HepG2 (cell line): ENCODE data around the gene ZIK1. TPM values are rescaled to one million over a fixed set of nuclear protein-coding genes. Genes with fewer than 3 reads are reported as not detected.

Experiments
- DMAP1 ChIP-seq: IDR thresholded peaks from 2 replicates; pipeline ENCODE4 v1.6.1; 2016
- FLYWCH1 ChIP-seq: sonication (generic); formaldehyde crosslinking; IDR thresholded peaks from 2 replicates; pipeline ENCODE4 v1.8.1; 2023; ENCODE audit warnings: mild to moderate bottlenecking, missing genetic modification reagents
- FOSL2 ChIP-seq: sonication (generic); formaldehyde crosslinking; IDR thresholded peaks from 2 replicates; pipeline ENCODE4 v1.4.0; 2020; ENCODE audit warnings: missing genetic modification reagents
- GABPB1 ChIP-seq: IDR thresholded peaks from 2 replicates; pipeline ENCODE4 v1.6.1; 2016; ENCODE audit warnings: mild to moderate bottlenecking, missing genetic modification reagents, moderate library complexity, missing compliant biosample characterization
- HNRNPLL ChIP-seq: fragments of 200-400 bp; formaldehyde crosslinking; IDR thresholded peaks from 2 replicates; pipeline ENCODE4 v1.6.1; 2017; ENCODE audit warnings: mild to moderate bottlenecking, low read depth, low read length; ENCODE audit not compliant: poor library complexity, severe bottlenecking
- MEF2D ChIP-seq: sonication (generic); formaldehyde crosslinking; IDR thresholded peaks from 2 replicates; pipeline ENCODE4 v1.5.1; 2020; ENCODE audit warnings: mild to moderate bottlenecking, missing genetic modification reagents
- NFATC3 ChIP-seq: sonication (generic); formaldehyde crosslinking; IDR thresholded peaks from 2 replicates; pipeline ENCODE4 v1.5.1; 2020; ENCODE audit warnings: mild to moderate bottlenecking, missing genetic modification reagents
- TOE1 ChIP-seq: sonication (generic); formaldehyde crosslinking; IDR thresholded peaks from 2 replicates; pipeline ENCODE4 v1.4.0; 2020; ENCODE audit warnings: mild to moderate bottlenecking, missing genetic modification reagents
- TOPORS ChIP-seq: sonication (generic); formaldehyde crosslinking; IDR thresholded peaks from 2 replicates; pipeline ENCODE4 v1.8.0; 2023; ENCODE audit warnings: mild to moderate bottlenecking, missing genetic modification reagents
- ZNF33B ChIP-seq: sonication (generic); formaldehyde crosslinking; IDR thresholded peaks from 2 replicates; pipeline ENCODE4 v1.5.1; 2020; ENCODE audit warnings: mild to moderate bottlenecking, missing genetic modification reagents
- ZNF772 ChIP-seq: sonication (generic); formaldehyde crosslinking; IDR thresholded peaks from 2 replicates; pipeline ENCODE4 v1.5.0; 2020; ENCODE audit warnings: mild to moderate bottlenecking, missing genetic modification reagents
- polyA plus RNA-seq, 8 experiments: library from polyadenylated mRNA; depleted of rRNA in 3 of 8; stranded (reverse) in 7 of 8; unstranded in 1 of 8; fragments of >200 nt; fragmentation: Illumina TruSeq in 4 of 8; extraction: Trizol in 4 of 8; gene quantifications; 2 replicates each; pipeline versions ENCODE4 v1.2.1 to v1.2.3, GENCODE V29; 2011 to 2016; ENCODE audit warnings: low read depth in 4 of 8, missing spikeins in 1 of 8, mixed read lengths in 1 of 8; ENCODE audit not compliant: insufficient read depth in 1 of 8
- total RNA-seq, 5 experiments: library from RNA; depleted of rRNA; stranded (reverse); fragments of >200 nt; fragmentation: Illumina TruSeq; extraction: Trizol; gene quantifications; 2 replicates each; pipeline ENCODE4 v1.2.3, GENCODE V29; 2016; ENCODE audit warnings: low read depth in 1 of 5
- TF ChIP-seq, protein P1 (sequence below): sonication (generic); formaldehyde crosslinking; IDR thresholded peaks from 2 replicates; pipeline ENCODE4 v1.4.0; 2020; ENCODE audit warnings: missing genetic modification reagents, mild to moderate bottlenecking, borderline replicate concordance
- TF ChIP-seq, protein P2 (sequence below): IDR thresholded peaks from 2 replicates; pipeline ENCODE4 v1.6.1; 2016; ENCODE audit warnings: missing compliant biosample characterization, missing genetic modification reagents, borderline replicate concordance
- TF ChIP-seq, protein P3 (sequence below): sonication (generic); formaldehyde crosslinking; IDR thresholded peaks from 2 replicates; pipeline ENCODE4 v1.4.0; 2020; ENCODE audit warnings: missing genetic modification reagents, borderline replicate concordance
- TF ChIP-seq, protein P4 (sequence below): IDR thresholded peaks from 2 replicates; pipeline ENCODE4 v1.6.1; 2016; ENCODE audit warnings: low read depth, control low read depth
- TF ChIP-seq, protein P5 (sequence below): fragments of 450-650 bp; IDR thresholded peaks from 2 replicates; pipeline ENCODE4 v1.6.1; 2016

Gene ZIK1
- total and polyA plus RNA-seq, 2 of the 13 experiments (the other 11 are each of a cell fraction or from before 2014, with no cell fraction given), result 2.1 to 7.2 TPM

- TF ChIP-seq, protein P1, sequence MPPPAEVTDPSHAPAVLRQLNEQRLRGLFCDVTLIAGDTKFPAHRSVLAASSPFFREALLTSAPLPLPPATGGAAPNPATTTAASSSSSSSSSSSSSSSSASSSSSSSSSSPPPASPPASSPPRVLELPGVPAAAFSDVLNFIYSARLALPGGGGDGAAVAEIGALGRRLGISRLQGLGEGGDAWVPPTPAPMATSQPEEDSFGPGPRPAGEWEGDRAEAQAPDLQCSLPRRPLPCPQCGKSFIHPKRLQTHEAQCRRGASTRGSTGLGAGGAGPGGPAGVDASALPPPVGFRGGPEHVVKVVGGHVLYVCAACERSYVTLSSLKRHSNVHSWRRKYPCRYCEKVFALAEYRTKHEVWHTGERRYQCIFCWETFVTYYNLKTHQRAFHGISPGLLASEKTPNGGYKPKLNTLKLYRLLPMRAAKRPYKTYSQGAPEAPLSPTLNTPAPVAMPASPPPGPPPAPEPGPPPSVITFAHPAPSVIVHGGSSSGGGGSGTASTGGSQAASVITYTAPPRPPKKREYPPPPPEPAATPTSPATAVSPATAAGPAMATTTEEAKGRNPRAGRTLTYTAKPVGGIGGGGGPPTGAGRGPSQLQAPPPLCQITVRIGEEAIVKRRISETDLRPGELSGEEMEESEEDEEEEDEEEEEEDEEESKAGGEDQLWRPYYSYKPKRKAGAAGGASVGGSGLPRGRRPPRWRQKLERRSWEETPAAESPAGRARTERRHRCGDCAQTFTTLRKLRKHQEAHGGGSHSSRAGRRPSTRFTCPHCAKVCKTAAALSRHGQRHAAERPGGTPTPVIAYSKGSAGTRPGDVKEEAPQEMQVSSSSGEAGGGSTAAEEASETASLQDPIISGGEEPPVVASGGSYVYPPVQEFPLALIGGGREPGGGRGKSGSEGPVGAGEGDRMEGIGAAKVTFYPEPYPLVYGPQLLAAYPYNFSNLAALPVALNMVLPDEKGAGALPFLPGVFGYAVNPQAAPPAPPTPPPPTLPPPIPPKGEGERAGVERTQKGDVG (CRISPR knock-in tag), result 0 out of 2 replicates have a peak, but pooled peaks have one; percentile 38
- TF ChIP-seq TOPORS (peak; percentile 61; the same call in 1 of the 2 replicates), DMAP1 (CRISPR knock-in tag) (peak; percentile 58; the same call in 1 of the 2 replicates), ZNF33B (CRISPR knock-in tag) (peak; percentile 83; the same call in 1 of the 2 replicates), TOE1 (CRISPR knock-in tag) (no peak), NFATC3 (CRISPR knock-in tag) (0 out of 2 replicates have a peak, but pooled peaks have one; percentile 69), MEF2D (CRISPR knock-in tag) (peak; percentile 75; the same call in 1 of the 2 replicates), FLYWCH1 (CRISPR knock-in tag) (no peak), HNRNPLL (peak; percentile 37), ZNF772 (CRISPR knock-in tag) (peak; percentile 80; the same call in 1 of the 2 replicates), GABPB1 (CRISPR knock-in tag) (peak; percentile 99), FOSL2 (CRISPR knock-in tag) (no peak)
- TF ChIP-seq, protein P2, sequence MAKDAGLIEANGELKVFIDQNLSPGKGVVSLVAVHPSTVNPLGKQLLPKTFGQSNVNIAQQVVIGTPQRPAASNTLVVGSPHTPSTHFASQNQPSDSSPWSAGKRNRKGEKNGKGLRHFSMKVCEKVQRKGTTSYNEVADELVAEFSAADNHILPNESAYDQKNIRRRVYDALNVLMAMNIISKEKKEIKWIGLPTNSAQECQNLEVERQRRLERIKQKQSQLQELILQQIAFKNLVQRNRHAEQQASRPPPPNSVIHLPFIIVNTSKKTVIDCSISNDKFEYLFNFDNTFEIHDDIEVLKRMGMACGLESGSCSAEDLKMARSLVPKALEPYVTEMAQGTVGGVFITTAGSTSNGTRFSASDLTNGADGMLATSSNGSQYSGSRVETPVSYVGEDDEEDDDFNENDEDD (CRISPR knock-in tag), result peak; percentile 97
- TF ChIP-seq, protein P3, sequence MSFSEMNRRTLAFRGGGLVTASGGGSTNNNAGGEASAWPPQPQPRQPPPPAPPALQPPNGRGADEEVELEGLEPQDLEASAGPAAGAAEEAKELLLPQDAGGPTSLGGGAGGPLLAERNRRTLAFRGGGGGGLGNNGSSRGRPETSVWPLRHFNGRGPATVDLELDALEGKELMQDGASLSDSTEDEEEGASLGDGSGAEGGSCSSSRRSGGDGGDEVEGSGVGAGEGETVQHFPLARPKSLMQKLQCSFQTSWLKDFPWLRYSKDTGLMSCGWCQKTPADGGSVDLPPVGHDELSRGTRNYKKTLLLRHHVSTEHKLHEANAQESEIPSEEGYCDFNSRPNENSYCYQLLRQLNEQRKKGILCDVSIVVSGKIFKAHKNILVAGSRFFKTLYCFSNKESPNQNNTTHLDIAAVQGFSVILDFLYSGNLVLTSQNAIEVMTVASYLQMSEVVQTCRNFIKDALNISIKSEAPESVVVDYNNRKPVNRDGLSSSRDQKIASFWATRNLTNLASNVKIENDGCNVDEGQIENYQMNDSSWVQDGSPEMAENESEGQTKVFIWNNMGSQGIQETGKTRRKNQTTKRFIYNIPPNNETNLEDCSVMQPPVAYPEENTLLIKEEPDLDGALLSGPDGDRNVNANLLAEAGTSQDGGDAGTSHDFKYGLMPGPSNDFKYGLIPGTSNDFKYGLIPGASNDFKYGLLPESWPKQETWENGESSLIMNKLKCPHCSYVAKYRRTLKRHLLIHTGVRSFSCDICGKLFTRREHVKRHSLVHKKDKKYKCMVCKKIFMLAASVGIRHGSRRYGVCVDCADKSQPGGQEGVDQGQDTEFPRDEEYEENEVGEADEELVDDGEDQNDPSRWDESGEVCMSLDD (CRISPR knock-in tag), result no peak
- TF ChIP-seq, protein P4, sequence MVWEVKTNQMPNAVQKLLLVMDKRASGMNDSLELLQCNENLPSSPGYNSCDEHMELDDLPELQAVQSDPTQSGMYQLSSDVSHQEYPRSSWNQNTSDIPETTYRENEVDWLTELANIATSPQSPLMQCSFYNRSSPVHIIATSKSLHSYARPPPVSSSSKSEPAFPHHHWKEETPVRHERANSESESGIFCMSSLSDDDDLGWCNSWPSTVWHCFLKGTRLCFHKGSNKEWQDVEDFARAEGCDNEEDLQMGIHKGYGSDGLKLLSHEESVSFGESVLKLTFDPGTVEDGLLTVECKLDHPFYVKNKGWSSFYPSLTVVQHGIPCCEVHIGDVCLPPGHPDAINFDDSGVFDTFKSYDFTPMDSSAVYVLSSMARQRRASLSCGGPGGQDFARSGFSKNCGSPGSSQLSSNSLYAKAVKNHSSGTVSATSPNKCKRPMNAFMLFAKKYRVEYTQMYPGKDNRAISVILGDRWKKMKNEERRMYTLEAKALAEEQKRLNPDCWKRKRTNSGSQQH (CRISPR knock-in tag), result peak; percentile 88; the same call in 1 of the 2 replicates
- TF ChIP-seq, protein P5, sequence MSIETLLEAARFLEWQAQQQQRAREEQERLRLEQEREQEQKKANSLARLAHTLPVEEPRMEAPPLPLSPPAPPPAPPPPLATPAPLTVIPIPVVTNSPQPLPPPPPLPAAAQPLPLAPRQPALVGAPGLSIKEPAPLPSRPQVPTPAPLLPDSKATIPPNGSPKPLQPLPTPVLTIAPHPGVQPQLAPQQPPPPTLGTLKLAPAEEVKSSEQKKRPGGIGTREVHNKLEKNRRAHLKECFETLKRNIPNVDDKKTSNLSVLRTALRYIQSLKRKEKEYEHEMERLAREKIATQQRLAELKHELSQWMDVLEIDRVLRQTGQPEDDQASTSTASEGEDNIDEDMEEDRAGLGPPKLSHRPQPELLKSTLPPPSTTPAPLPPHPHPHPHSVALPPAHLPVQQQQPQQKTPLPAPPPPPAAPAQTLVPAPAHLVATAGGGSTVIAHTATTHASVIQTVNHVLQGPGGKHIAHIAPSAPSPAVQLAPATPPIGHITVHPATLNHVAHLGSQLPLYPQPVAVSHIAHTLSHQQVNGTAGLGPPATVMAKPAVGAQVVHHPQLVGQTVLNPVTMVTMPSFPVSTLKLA, result no peak
Observed at GRCh38 chr19:57599761-57600383, 15.9 kb downstream of the ZIK1 start, which contains the start of gene ZNF530 (continued).
